Erythroblast (primary cell): ENCODE results near the gene ST7L.

ENCODE experiments used
- GATA1 ChIP-seq: IDR thresholded peaks from 2 replicates; pipeline ENCODE4 v1.6.1; 2011; ENCODE audit warnings: low read depth, mild to moderate bottlenecking, control low read depth, low read length, moderate library complexity
- POLR2A ChIP-seq: IDR thresholded peaks from 2 replicates; pipeline ENCODE4 v1.6.1; 2011; ENCODE audit warnings: mild to moderate bottlenecking, low read length

- no peak for TF ChIP-seq POLR2A
- no peak for TF ChIP-seq GATA1
Observed at GRCh38 chr1:112504661-112505399, 114.1 kb downstream of the ST7L start.
